Sigmoid colon (tissue), 7 donors: ENCODE data around the gene BTG2. TPM values are rescaled to one million over a fixed set of nuclear protein-coding genes. Genes with fewer than 3 reads are reported as not detected.

Source experiments
- DNase-seq: peaks from one replicate; pipeline ENCODE4 v3.0.0-alpha.2; 2019
- H3K27ac ChIP-seq, 4 donors: fragments of 200-600 bp; sonication (generic); one replicate each; pipeline ENCODE4 v1.5.1; 2016 to 2019; ENCODE audit warnings: mild to moderate bottlenecking in 1 of 4
- H3K27me3 ChIP-seq, 3 donors: fragments of 200-600 bp; sonication (generic); one replicate each; pipeline ENCODE4 v1.5.1; 2019; ENCODE audit warnings: mild to moderate bottlenecking in 1 of 3
- H3K36me3 ChIP-seq, 4 donors: fragments of 200-600 bp; sonication (generic); one replicate each; pipeline ENCODE4 v1.5.1; 2016 to 2019
- H3K4me1 ChIP-seq, 4 donors: fragments of 200-600 bp; sonication (generic); one replicate each; pipeline ENCODE4 v1.5.1; 2017 to 2019
- H3K4me3 ChIP-seq, 4 donors: fragments of 200-600 bp; sonication (generic); one replicate each; pipeline ENCODE4 v1.5.1; 2017 to 2019; ENCODE audit warnings: mild to moderate bottlenecking in 2 of 4, moderate library complexity in 1 of 4
- H3K9me3 ChIP-seq, 4 donors: fragments of 200-600 bp in 3 of 4; sonication (generic) in 3 of 4; one replicate each; pipeline versions ENCODE4 v1.5.1 to v1.6.1; 2013 to 2019
- CTCF ChIP-seq, 4 experiments: fragments of 450-650 bp in 3 of 4; fragments of 200-600 bp in 1 of 4; IDR thresholded peaks; one replicate each; pipeline ENCODE4 v1.5.1; 2016 to 2019; ENCODE audit warnings: antibody characterized with exemption in 4 of 4, mild to moderate bottlenecking in 3 of 4, moderate library complexity in 2 of 4
- EP300 ChIP-seq, 4 donors: sonication (generic); formaldehyde crosslinking; IDR thresholded peaks; one replicate each; pipeline ENCODE4 v1.6.1; 2017; ENCODE audit warnings: antibody characterized with exemption in 4 of 4
- POLR2A ChIP-seq, 2 donors: fragments of 450-650 bp; IDR thresholded peaks; one replicate each; pipeline ENCODE4 v1.6.1; 2016; ENCODE audit warnings: antibody characterized with exemption in 2 of 2, mild to moderate bottlenecking in 2 of 2, moderate library complexity in 2 of 2
- POLR2AphosphoS5 ChIP-seq, 4 donors: sonication (generic); formaldehyde crosslinking; IDR thresholded peaks; one replicate each; pipeline ENCODE4 v1.6.1; 2017; ENCODE audit warnings: antibody characterized with exemption in 4 of 4
- WGBS, 2 donors: extraction: QIAGEN DNeasy Blood & Tissue Kit; methylation state at CpG; one replicate each; pipeline ENCODE4 v1.1.7; 2013; 5-methylcytosine and 5-hydroxymethylcytosine counted together
- intact Hi-C: fragments of 100-400 bp; cut with DNase I; formaldehyde crosslinking; loops from one replicate; pipeline ENCODE4 v1.15.1; 2023
- polyA plus RNA-seq, 3 donors: library from polyadenylated mRNA; stranded (reverse); fragments of 200-250 nt; gene quantifications; one replicate each; pipeline ENCODE4 v1.2.3, GENCODE V29; 2013
- total RNA-seq, 4 donors: library from RNA; depleted of rRNA; stranded (reverse); fragments of >200 nt; gene quantifications; one replicate each; pipeline ENCODE4 v1.1.0, GENCODE V29; 2016
- donor health status: healthy with polysubstance abuse.
- donor health status: Bipolar disorder and iron deficiency.
- donor health status: healthy.

Gene BTG2
- total and polyA plus RNA-seq, 7 donors = 37.2 to 397 (median 81.0) TPM

DNA sequence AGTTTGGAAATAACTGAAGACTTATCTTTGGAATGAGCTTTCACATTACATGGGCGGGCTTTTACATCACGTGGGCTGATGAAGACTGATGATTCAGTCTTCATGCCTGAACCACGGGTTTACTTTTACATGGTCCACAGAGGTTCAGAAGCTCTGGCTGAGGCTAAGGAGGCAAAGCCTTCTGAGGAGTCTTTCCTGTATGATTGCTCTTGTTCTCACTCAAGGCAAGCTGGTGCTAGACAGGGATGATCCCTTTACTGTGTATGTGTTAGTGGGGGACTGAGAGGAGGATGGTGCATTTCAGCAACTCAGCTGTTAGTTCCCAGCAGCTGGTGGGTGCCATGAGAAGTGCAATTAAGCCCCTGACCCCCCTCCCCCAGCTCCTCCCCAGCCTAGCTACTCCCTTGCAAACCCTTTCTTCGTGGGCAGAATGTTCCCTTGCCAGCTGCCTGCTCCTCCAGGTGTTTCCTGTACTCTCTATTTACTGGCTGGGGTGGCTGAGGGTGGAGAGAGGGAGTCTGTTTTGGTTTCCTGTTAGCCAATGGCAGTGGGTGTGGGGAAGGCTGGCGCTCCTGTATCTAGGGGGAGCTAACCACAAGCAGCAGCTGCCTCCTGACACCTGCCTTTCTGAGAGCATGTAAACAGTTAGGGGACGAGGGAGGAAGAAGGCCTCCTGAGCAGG lies 15.4 kb downstream of the BTG2 start:
- TF ChIP-seq POLR2AphosphoS5 (IDR thresholded peaks at IDR 0.05) (peak; percentile 21 to 68 (median 52)), EP300 (IDR thresholded peaks at IDR 0.05) (peak in 1 of 4 donors; percentile 50), CTCF (IDR thresholded peaks at IDR 0.05) (no peak)
- Histone ChIP-seq H3K27me3 (no peaks in the 10 kb centered on the region), H3K9me3 (no peaks in the 10 kb centered on the region), H3K4me3 (no peak overlapping the region), H3K36me3 (no peaks in the 10 kb centered on the region), H3K27ac (peak overlapping the region in 3 of 4 donors; percentile 33 to 95 (median 87)), H3K4me1 (peaks cover 0 to 49% (median 31%) of the 10 kb centered on the region in 4 donors)
- WGBS, 2 donors = 17 to 20% methylated on average over 6 of the region's 6 CpGs
- DNase-seq = peak; percentile 78
- intact Hi-C loops = no loop called here

GRCh38 chr1:203321273-203322052 lies 16.1 kb downstream of the BTG2 start:
- no peak overlapping the region for H3K4me3 ChIP-seq
- intact Hi-C loops = no loop called here
- H3K4me1 ChIP-seq = peaks cover 0 to 50% (median 34%) of the 10 kb centered on the region in 4 donors
- WGBS, 2 donors = 41 to 66% methylated on average over 6 of the region's 6 CpGs
- DNase-seq = peak; percentile 56
- peak overlapping the region; percentile 18 to 95 (median 60) for H3K27ac ChIP-seq
- TF ChIP-seq POLR2A (IDR thresholded peaks at IDR 0.05) = no peak
- no peak for TF ChIP-seq EP300 (IDR thresholded peaks at IDR 0.05)
- no peak for TF ChIP-seq CTCF (IDR thresholded peaks at IDR 0.05)
- no peak for TF ChIP-seq POLR2AphosphoS5 (IDR thresholded peaks at IDR 0.05)
- H3K27me3 ChIP-seq = no peaks in the 10 kb centered on the region
- H3K9me3 ChIP-seq = no peaks in the 10 kb centered on the region
- no peaks in the 10 kb centered on the region for H3K36me3 ChIP-seq

DNA sequence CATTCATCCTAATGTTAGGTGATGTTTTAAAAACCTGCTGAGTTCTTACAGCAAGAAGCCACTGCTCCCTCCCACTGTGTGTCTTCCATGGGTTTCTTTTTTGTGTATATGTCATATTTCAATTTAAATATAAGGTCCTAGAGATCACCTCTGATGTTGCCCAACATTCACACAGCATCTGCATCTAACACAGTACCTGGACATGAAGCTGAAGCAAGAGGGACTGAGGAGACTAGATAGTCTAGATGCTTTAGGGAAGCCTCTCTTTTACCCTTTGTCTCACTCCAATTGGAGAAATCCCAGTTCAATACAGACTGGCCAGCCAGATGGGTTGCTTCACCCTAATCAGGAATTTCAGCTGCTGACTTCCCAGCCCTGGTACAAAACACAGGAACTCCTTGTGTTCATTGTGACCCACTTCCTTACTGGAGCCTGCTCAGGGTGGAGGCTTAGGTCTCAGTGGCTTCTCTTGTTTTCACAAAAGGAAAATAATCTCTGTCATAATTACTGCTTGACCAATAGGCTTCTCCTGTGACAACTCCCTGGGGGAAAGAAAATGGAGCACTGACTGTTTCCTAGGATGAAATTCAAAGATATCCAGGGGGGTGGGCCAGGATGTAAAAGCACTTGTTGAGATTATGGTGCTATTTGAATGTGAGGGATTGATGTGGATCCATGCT lies 17.3 kb downstream of the BTG2 start:
- H3K4me3 ChIP-seq = no peak overlapping the region
- H3K36me3 ChIP-seq = no peaks in the 10 kb centered on the region
- H3K27ac ChIP-seq = peak overlapping the region; percentile 40 to 95 (median 90)
- peak; percentile 71 for DNase-seq
- no peaks in the 10 kb centered on the region for H3K9me3 ChIP-seq
- no peaks in the 10 kb centered on the region for H3K27me3 ChIP-seq
- intact Hi-C loops = no loop called here
- peaks cover 0 to 52% (median 40%) of the 10 kb centered on the region in 4 donors for H3K4me1 ChIP-seq
- TF ChIP-seq EP300 (IDR thresholded peaks at IDR 0.05) (peak in 1 of 4 donors; percentile 24), POLR2A (IDR thresholded peaks at IDR 0.05) (no peak), CTCF (IDR thresholded peaks at IDR 0.05) (no peak), POLR2AphosphoS5 (IDR thresholded peaks at IDR 0.05) (peak; percentile 14 to 74 (median 44))

GRCh38 chr1:203323587-203323986 lies 18.3 kb downstream of the BTG2 start:
- TF ChIP-seq CTCF (IDR thresholded peaks at IDR 0.05) (no peak), POLR2A (IDR thresholded peaks at IDR 0.05) (no peak), POLR2AphosphoS5 (IDR thresholded peaks at IDR 0.05) (no peak), EP300 (IDR thresholded peaks at IDR 0.05) (no peak)
- intact Hi-C loops = no loop called here
- DNase-seq = peak; percentile 61
- WGBS, 2 donors = 38 to 63% methylated on average over 3 of the region's 3 CpGs
- Histone ChIP-seq H3K36me3 (no peaks in the 10 kb centered on the region), H3K27me3 (no peaks in the 10 kb centered on the region), H3K4me1 (peaks cover 0 to 58% (median 44%) of the 10 kb centered on the region in 4 donors), H3K9me3 (no peaks in the 10 kb centered on the region), H3K27ac (peak overlapping the region; percentile 40 to 95 (median 90)), H3K4me3 (no peak overlapping the region)
